HG03442 (cell line): Measurements from ENCODE around the gene ITGB1.
A peak's percentile ranks its signal among the peaks of the same experiment; 100 is the strongest.

Experiments
- ATAC-seq: cut with Tn5 transposase; IDR thresholded peaks from one replicate; pipeline ENCODE4 v1.9.1; 2021; ENCODE audit warnings: mild to moderate bottlenecking, moderate library complexity; ENCODE audit not compliant: unreplicated experiment

The ITGB1 gene

DNA sequence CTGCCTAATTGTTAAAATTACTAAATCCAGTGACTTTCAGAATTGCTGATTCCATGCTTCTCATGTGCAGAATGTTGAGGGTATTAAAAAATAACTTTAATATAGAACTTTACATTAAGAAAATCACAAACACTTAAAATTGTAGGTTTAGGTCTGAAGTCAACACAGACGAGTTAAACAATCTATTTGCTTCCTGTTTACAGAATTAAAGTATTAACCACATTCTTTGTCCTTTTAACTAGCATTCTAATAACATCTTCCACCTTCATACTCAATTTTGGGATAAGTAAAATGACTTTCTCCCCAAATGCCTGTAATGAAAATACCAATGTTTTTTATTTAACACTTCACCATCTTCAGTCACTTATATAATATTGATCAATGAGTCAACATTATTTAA lies 2.2 kb downstream of the ITGB1 start:
- no peak for ATAC-seq

GRCh38 chr10:32955299-32955772 lies 2.7 kb downstream of the ITGB1 start:
- no peak for ATAC-seq

DNA sequence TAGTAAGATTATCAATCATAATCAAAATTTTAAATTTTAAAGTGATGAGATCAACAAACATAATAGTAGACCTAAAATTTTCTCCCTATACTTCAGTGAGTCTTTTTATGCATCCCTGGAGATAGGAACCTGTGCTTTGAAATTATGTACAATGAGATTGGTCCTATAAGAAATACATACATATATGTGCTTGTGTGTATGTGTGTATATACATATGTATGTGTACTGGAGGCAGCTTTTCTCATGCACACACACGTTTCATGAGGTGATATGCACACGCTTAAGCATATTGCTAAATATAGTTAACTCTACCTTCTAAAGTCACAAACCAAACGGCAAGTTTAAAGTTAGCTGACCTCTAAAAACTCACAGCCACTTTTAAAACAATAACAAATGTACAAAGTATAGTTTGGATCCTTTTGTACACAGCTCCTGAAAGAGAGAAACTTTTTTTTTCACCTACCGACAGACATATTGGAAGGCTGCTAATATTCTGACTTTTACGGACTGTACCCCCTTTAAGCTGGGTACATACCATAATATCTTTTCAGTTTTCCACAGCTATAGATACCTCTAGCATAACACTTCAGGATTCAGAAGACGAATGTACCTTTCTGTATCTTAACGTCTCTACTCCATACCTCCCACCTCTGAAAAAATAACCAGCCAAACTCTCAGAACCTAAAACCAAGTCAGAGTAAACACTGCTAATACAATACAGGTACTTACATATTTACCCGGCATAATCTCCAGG lies 3.3 kb downstream of the ITGB1 start:
- ATAC-seq: no peak

DNA sequence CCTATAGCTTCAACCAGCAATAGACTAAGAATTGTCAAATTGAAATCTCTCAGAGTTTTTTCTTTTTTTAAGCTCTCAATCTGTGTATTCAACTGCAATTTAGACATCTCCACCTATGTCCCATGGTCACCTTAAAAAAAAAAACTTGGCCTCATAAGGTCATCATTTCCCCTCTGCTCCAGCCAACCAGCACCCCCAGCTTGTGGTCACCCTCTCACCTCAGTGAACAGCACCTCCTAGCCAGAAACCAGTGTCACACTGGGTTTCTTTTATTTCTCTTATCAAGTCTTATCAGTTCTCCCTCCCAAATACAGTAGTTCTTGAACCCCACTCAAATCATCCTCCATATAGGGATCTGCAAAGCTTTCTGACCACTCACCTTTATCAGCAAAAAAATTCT lies 4.0 kb downstream of the ITGB1 start:
- ATAC-seq: no peak

- ATAC-seq: no peak
These were observed 4.6 kb downstream of the ITGB1 start for GRCh38 chr10:32953277-32953927.

- ATAC-seq: no peak
These were observed 5.3 kb downstream of the ITGB1 start for GRCh38 chr10:32952541-32953276.

GRCh38 chr10:32952094-32952493 lies 5.9 kb downstream of the ITGB1 start:
- ATAC-seq: no peak

DNA sequence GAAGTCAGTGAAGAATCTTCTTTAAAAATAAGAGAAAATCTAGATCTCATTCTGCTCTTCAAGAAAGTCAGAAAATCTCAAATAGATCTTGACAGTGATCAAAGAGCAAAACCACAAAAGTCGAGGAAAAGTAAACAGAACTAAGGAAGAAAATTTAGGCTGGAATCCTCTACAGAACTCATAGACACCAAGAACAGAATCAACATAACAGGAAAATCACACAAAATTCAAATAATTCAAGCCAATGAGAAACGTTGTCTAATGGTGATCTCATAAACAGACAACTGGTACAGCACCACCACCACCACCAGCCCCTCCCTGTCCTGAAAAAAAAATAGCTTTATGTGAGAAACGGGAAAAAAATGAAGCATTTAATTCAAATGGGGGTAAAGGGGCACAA lies 6.9 kb downstream of the ITGB1 start:
- no peak for ATAC-seq

- no peak for ATAC-seq
These were observed 7.4 kb downstream of the ITGB1 start for GRCh38 chr10:32950591-32951108.

DNA sequence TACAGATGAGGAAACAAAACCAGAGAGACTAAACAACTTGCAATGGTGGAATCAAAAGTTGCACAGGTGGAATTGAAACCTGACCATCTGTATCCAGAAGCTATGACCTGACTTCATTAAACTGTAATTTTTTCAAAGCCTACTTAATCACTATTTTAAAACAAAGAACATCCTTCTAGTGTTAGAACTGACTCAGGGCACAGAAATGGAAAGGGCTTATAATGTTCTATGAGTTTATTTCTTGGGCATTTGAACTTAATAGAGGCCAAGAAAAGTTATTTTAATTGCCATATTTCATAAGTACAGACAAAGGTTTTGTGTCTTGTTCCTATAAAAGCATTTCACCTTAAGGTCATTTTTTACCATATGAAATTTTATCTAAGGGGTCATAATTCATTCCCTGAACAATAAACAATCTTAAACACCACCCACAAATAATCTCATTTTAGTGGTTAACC lies 8.8 kb downstream of the ITGB1 start:
- no peak for ATAC-seq

DNA sequence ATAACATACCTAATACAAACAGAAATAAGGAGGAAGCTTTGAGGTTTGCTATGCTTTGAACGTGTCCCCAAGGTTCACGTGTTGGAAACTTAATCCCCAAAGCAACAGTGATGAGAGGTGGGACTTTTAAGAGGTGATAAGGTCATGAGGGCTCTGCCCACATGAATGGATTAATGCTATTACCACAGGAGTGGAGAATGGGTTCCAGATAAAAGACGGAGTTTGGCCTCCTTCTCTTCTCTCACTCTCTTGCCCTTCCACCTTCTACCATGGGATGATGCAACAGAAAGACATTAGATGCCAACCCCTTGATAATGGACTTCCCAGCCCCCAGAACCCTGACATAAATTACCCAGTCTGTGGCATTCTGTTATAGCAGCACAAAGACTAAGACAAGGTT lies 9.6 kb downstream of the ITGB1 start:
- ATAC-seq: no peak

DNA sequence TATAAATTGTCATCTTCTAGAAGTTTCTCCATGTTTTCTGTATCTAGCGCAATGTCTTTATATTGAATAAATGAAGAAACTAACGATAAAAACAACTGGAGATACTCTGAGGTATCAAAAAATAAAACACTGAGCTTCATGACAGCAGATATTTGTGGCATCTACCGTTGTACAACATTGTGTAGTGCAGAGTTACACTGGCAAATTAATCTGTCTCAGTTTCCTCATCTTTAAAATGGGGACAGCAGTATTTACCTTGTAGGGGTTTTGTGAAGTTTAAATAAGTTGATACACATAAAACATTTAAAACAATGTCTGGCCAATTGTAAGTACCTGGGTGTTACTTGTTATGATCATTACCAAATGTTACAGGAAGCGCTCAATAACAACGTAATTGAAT lies 10.4 kb downstream of the ITGB1 start:
- no peak for ATAC-seq

- ATAC-seq: no peak
These were observed 11.9 kb downstream of the ITGB1 start for GRCh38 chr10:32946108-32946507.

DNA sequence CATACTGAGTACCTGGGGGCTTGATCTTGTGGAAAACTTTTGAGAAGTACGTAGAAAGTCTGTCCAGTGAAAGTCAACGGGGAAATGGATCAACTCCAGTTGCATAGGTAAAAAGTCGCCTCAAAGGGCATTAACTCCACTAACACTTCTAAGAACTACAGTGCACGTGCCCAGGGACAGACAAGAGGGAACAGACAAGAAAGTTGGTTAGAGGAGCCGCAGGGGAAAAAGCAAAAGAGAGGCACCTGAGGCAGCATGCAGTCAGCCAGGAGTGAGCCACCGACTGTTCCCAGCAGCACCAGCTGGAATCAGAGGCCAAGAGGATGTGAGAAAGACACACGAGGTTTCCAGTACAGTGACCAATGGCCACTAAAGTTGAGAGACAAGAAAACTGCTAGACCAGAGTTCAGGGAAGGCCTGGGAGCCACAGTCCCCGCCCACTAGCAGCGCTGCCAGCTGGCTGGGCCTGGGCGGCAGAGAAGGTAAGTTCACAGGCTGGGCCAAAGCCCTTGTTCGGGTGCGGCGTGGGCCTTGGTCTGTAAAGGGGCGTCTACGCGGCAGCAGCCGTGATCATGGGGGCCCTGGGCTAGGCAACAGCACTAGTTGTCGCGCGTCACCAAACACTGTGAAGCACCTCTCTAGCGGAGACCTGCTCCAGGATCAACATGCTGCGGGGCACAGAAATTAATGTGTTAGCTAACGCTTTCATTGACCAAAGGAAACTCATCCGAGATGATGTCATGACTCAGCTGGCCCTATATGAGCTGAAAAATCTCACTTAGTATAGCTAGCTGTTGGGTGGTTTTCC lies 14.0 kb downstream of the ITGB1 start:
- ATAC-seq: no peak

- ATAC-seq: peak; percentile 48
These were observed 14.6 kb downstream of the ITGB1 start for GRCh38 chr10:32943395-32943794.

DNA sequence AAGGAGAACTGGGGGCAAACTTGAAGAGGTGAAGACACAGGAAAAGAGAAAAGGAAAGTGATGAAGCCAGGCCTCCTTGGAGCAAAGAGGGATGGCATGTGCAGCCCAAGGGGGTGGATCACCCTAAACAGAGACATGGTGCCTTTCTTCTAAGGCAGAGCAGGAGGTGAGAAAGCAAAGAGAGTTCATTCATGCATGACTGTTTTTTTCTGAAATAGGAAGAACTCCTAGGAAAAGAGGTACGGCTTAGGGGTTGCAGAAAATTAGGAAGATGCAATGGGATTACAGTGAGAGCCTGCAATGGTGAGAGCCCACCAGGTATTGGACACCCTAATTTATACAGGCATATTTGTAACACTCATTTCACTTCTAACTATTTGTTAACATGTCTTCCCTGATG lies 15.9 kb downstream of the ITGB1 start:
- ATAC-seq: no peak

GRCh38 chr10:32941357-32941756 lies 16.7 kb downstream of the ITGB1 start:
- ATAC-seq: no peak

DNA sequence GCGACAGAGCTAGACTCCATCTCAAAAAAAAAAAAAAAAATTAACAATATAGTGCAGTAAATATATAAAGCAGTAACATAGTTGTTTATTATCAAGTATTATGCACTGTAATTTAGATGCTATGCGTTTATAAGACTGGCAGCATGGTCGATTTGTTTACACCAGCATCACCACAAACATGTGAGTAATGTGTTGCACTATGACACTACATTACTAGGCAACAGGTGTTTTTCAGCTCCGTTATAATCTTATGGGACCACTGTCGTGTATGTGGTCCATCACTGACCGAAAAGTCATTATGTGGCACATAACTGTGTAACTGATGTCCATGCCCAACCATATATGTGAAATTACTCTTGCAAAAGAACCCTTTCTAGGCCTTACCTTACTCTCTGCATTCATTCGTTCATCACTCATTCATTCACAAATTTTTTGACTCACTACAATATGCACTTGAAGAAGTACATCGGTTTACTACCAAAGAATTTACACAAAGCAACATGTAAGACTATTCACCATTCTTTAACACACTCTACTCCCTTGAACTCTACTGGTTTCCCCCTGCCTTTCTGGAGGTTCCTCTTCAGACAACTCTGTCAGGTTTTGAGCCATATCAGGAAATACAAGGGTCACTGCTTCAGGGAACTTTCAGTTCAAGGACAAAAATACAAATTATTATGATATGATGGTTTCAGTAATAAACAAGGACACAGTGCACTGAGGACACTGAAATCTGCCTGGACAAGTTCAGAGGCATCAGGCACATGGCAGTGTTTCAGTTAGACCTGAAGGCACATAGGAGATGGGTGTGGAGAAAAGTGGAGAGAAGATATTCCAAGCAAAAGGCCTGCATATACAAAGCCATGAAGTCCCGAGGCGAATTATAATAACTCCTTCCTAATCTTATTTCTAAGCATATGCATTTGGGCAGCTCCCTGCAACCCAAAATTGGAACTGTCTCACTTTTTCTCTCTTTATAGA lies 17.4 kb downstream of the ITGB1 start:
- peak; percentile 43 for ATAC-seq

DNA sequence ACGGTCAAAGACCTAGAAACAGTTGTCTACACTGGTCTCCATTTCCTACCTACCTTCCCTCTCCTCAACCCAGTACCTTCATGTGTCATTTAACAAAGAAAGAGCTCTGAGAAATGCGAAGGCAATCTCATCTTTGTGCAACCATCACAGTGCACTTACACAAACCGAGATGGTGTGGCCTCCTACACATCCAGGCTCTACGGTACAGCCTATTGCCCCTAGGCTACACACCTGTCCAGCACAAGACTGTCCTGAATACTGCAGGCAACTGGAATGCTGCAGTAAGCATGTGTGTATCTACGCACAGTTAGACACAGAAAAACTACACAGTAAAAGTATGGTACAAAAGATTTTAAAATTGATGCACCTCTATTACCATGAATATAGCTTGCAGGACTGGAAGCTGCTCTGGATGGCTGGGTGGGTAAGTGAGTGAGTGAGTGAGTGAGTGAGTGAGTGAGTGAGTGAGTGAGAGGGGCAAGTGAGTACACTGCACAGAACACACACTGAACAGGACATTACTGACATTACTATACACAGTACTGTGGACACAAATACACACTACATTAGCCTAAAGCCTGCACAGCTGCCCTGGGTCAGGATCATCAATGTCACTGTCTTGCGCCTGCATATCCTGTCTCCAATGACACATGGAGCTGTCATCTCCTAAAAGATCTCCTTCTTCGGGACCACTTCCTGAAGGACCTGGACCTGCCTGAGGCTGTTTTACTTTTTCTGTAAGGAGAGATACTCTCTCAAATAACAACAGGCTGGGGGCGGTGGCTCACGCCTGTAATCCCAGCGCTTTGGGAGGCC lies 18.5 kb downstream of the ITGB1 start:
- ATAC-seq: no peak
